ENCODE measurements around the gene PRR29. TPM values are rescaled to one million over a fixed set of nuclear protein-coding genes. Genes with fewer than 3 reads are reported as not detected.

The PRR29 gene
- total RNA-seq (2021) (0.64 to 1.1 TPM (median 0.85 TPM) in 3 replicates), Bru-seq, nascent RNA (percentile 28 among the genes with signal in this experiment)
- long read RNA-seq, experiment 1, partial matches to known transcripts, result 2 of 5 reads
- long read RNA-seq, experiment 1, other reads (novel, unspliced or antisense), result 1 of 5 reads
- long read RNA-seq, experiment 2, result 0 reads
- long read RNA-seq, experiment 3, result 0 reads

DNA sequence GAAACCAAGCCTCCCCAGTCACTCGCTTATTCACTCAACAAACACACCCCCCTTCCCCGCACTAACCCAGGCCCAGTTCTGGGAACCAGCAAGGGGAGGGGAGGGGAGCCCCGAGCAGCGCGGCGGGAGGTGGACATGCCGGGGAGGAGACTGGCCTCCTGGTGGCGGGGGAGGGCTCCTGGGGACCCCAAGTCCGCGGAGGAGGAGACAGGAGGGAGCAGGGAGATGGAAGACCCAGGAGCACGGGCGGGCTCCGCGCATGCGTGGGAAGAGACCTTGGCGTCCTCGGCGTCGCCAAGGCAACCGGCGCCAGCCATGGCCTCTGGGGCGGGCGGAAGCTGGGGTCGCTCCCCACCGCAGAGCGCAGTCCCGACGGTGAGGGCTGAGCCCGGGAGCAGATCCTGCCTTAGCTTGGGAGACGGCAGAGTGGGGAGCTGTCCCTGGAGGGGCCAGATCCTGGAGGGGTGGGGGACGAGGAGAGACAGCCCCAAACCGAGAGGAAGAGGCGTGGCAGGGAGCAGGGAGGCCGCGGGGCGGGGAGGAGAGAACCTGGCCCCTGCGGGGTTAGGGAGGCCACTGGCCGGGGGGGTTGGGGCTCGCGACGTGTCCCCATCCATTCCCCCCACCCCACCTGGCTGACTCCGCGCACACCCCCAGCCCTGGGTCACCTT is at the start of gene PRR29:
TSS of gene PRR29 (plus strand) at position 302 of the 671 bp plus-strand sequence. CDS start at position 316, 14 bp downstream.
- peaks cover 40% of the 10 kb centered on the region for H3K27me3 Mint-ChIP-seq (ENCODE audit: low read depth)
- no peak within 1 kb of the TSS for H3K27ac Mint-ChIP-seq
- H3K4me1 Mint-ChIP-seq, result peaks cover 16% of the 10 kb centered on the region
- peak; percentile 28 for TF ChIP-seq MYBL2 (CRISPR knock-in tag; IDR thresholded peaks at IDR 0.05)
- 0 out of 2 replicates have a peak, but pooled peaks have one; percentile 37 for TF ChIP-seq FOXP1 (CRISPR knock-in tag; IDR thresholded peaks at IDR 0.05; ENCODE audit: borderline replicate concordance)
- TF ChIP-seq, protein P1, sequence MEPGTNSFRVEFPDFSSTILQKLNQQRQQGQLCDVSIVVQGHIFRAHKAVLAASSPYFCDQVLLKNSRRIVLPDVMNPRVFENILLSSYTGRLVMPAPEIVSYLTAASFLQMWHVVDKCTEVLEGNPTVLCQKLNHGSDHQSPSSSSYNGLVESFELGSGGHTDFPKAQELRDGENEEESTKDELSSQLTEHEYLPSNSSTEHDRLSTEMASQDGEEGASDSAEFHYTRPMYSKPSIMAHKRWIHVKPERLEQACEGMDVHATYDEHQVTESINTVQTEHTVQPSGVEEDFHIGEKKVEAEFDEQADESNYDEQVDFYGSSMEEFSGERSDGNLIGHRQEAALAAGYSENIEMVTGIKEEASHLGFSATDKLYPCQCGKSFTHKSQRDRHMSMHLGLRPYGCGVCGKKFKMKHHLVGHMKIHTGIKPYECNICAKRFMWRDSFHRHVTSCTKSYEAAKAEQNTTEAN (CRISPR knock-in tag; IDR thresholded peaks at IDR 0.05), result 0 out of 2 replicates have a peak, but pooled peaks have one; percentile 23
- TF ChIP-seq GRHL2 (CRISPR knock-in tag; IDR thresholded peaks at IDR 0.05; ENCODE audit: insufficient replicate concordance, severe bottlenecking), result no peak
- no peak for TF ChIP-seq ZNF423 (CRISPR knock-in tag; IDR thresholded peaks at IDR 0.05)
- TF ChIP-seq, protein P2, sequence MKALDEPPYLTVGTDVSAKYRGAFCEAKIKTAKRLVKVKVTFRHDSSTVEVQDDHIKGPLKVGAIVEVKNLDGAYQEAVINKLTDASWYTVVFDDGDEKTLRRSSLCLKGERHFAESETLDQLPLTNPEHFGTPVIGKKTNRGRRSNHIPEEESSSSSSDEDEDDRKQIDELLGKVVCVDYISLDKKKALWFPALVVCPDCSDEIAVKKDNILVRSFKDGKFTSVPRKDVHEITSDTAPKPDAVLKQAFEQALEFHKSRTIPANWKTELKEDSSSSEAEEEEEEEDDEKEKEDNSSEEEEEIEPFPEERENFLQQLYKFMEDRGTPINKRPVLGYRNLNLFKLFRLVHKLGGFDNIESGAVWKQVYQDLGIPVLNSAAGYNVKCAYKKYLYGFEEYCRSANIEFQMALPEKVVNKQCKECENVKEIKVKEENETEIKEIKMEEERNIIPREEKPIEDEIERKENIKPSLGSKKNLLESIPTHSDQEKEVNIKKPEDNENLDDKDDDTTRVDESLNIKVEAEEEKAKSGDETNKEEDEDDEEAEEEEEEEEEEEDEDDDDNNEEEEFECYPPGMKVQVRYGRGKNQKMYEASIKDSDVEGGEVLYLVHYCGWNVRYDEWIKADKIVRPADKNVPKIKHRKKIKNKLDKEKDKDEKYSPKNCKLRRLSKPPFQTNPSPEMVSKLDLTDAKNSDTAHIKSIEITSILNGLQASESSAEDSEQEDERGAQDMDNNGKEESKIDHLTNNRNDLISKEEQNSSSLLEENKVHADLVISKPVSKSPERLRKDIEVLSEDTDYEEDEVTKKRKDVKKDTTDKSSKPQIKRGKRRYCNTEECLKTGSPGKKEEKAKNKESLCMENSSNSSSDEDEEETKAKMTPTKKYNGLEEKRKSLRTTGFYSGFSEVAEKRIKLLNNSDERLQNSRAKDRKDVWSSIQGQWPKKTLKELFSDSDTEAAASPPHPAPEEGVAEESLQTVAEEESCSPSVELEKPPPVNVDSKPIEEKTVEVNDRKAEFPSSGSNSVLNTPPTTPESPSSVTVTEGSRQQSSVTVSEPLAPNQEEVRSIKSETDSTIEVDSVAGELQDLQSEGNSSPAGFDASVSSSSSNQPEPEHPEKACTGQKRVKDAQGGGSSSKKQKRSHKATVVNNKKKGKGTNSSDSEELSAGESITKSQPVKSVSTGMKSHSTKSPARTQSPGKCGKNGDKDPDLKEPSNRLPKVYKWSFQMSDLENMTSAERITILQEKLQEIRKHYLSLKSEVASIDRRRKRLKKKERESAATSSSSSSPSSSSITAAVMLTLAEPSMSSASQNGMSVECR (CRISPR knock-in tag; IDR thresholded peaks at IDR 0.05; ENCODE audit: borderline replicate concordance), result peak; percentile 54; the same call in 1 of the 2 replicates
- TF ChIP-seq SP1 (CRISPR knock-in tag; conservative IDR thresholded peaks at IDR 0.05), result peak; percentile 63
- no peak for TF ChIP-seq NFE2L1 (CRISPR knock-in tag; IDR thresholded peaks at IDR 0.05)
- TF ChIP-seq GTF2I (CRISPR knock-in tag; conservative IDR thresholded peaks at IDR 0.05), result peak; percentile 82; the same call in 1 of the 2 replicates
- no peak for TF ChIP-seq ZNF416 (CRISPR knock-in tag; IDR thresholded peaks at IDR 0.05)
- TF ChIP-seq, protein P3, sequence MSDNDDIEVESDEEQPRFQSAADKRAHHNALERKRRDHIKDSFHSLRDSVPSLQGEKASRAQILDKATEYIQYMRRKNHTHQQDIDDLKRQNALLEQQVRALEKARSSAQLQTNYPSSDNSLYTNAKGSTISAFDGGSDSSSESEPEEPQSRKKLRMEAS (CRISPR knock-in tag; IDR thresholded peaks at IDR 0.05), result peak; percentile 24
- H3K36me3 Mint-ChIP-seq, result no peaks in the 10 kb centered on the region
- DNase-seq (ENCODE audit: low spot score) (peak; percentile 82), ATAC-seq (peak; percentile 78)
- H3K4me3 Mint-ChIP-seq, result peak within 1 kb of the TSS; percentile 86
- H3K9me3 Mint-ChIP-seq, result no peaks in the 10 kb centered on the region
- ChIA-PET POLR2A (interaction anchor here (1.2 kb wide), 1 partner anchor 132 kb away, joined by 3 read pairs; no protein-coding TSS in a partner anchor), CTCF (interaction anchor here (0.5 to 8.7 kb wide), 15 partner anchors 8 to 135 kb away, joined by 3 to 46 read pairs (median 5); partner anchors contain the start of genes GH1 and GH2)

DNA sequence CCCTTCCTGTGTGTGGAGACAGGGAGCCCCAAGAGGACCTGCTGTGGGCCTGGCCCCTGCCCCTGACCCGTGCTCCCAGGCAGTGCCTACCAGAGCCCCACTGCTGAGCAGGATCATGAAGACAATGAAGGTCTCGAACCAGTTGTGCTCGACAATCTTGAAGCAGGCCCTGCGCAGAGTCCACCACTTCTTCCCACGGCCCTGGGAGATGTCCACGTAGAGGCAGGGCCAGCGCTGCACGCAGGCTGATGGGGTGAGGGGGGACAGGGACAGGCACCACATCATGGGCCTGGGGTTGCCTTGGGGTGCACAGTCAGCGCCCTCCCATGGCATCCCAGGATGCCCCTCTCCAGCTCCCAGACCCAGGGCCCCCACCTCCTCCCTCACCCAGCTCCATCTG is 49.6 kb upstream of the PRR29 start:
- DNase-seq (ENCODE audit: low spot score) (no peak), ATAC-seq (no peak)
- Mint-ChIP-seq H3K9me3 (no peaks in the 10 kb centered on the region), H3K27ac (no peak overlapping the region), H3K27me3 (ENCODE audit: low read depth) (no peaks in the 10 kb centered on the region), H3K36me3 (no peaks in the 10 kb centered on the region), H3K4me3 (no peak overlapping the region), H3K4me1 (peaks cover 6% of the 10 kb centered on the region; the same call in 1 of the 2 replicates)
- TF ChIP-seq, protein P4, sequence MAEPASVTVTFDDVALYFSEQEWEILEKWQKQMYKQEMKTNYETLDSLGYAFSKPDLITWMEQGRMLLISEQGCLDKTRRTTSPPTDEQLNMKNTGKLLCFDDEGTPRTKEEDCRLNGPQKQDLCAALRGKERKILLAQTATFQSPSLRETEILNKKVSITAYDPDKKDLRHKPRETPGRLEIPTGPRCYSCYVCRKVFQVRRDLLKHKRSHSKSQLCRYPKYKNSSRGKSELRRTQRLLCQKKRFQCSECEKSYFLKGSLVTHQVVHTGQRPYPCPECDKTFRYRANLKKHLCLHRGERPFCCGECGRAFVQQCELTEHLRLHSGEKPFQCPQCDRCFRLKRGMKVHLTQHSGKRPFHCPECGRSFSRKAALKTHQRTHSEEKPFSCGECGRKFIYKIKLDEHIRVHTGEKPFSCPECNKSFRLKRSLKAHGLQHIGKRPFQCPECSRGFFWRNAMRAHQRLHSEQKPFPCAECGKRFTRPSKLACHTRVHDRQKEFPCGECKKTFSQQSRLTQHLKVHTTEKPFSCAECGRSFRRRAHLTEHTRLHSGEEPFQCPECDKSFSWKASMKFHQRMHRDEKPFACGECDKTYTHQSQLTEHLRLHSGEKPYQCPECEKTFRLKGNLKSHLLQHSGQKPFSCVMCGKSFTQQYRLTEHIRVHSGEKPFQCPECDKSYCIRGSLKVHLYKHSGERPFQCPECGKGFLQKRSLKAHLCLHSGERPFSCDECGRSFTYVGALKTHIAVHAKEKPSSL (CRISPR knock-in tag; conservative IDR thresholded peaks at IDR 0.05), result no peak
- TF ChIP-seq KAT7 (CRISPR knock-in tag; IDR thresholded peaks at IDR 0.05; ENCODE audit: borderline replicate concordance), result no peak
- TF ChIP-seq, protein P5, sequence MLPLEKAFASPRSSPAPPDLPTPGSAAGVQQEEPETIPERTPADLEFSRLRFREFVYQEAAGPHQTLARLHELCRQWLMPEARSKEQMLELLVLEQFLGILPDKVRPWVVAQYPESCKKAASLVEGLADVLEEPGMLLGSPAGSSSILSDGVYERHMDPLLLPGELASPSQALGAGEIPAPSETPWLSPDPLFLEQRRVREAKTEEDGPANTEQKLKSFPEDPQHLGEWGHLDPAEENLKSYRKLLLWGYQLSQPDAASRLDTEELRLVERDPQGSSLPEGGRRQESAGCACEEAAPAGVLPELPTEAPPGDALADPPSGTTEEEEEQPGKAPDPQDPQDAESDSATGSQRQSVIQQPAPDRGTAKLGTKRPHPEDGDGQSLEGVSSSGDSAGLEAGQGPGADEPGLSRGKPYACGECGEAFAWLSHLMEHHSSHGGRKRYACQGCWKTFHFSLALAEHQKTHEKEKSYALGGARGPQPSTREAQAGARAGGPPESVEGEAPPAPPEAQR (CRISPR knock-in tag; IDR thresholded peaks at IDR 0.05), result no peak
- no peak for TF ChIP-seq ESRRA (CRISPR knock-in tag; IDR thresholded peaks at IDR 0.05; ENCODE audit: borderline replicate concordance)
- TF ChIP-seq, protein P6, sequence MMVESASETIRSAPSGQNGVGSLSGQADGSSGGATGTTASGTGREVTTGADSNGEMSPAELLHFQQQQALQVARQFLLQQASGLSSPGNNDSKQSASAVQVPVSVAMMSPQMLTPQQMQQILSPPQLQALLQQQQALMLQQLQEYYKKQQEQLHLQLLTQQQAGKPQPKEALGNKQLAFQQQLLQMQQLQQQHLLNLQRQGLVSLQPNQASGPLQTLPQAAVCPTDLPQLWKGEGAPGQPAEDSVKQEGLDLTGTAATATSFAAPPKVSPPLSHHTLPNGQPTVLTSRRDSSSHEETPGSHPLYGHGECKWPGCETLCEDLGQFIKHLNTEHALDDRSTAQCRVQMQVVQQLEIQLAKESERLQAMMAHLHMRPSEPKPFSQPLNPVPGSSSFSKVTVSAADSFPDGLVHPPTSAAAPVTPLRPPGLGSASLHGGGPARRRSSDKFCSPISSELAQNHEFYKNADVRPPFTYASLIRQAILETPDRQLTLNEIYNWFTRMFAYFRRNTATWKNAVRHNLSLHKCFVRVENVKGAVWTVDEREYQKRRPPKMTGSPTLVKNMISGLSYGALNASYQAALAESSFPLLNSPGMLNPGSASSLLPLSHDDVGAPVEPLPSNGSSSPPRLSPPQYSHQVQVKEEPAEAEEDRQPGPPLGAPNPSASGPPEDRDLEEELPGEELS (CRISPR knock-in tag; IDR thresholded peaks at IDR 0.05), result no peak
- TF ChIP-seq CREB1 (CRISPR knock-in tag; IDR thresholded peaks at IDR 0.05), result no peak
- 0 out of 2 replicates have a peak, but pooled peaks have one; percentile 31 for TF ChIP-seq FOXP1 (CRISPR knock-in tag; IDR thresholded peaks at IDR 0.05; ENCODE audit: borderline replicate concordance)
- ChIA-PET POLR2A (interaction anchor here (1.0 kb wide), 1 partner anchor 13 kb away, joined by 3 read pairs; no protein-coding TSS in a partner anchor), CTCF (interaction anchor here (1.2 to 11.8 kb wide), 4 partner anchors 11 to 185 kb away, joined by 4 to 147 read pairs (median 10); partner anchors contain the start of gene GH1)

All from WTC11 (cell line).